VCaP (cell line): ENCODE results near the gene PGM1.

ENCODE experiments used
- H3K27ac ChIP-seq: fragments of 450-650 bp; 2 replicates; pipeline ENCODE4 v1.5.1; 2017
- TF ChIP-seq, protein P1 (sequence below): fragments of 450-650 bp; conservative IDR thresholded peaks from 2 replicates; pipeline ENCODE4 v1.5.1; 2017; ENCODE audit warnings: mild to moderate bottlenecking, moderate library complexity

Gene PGM1

DNA sequence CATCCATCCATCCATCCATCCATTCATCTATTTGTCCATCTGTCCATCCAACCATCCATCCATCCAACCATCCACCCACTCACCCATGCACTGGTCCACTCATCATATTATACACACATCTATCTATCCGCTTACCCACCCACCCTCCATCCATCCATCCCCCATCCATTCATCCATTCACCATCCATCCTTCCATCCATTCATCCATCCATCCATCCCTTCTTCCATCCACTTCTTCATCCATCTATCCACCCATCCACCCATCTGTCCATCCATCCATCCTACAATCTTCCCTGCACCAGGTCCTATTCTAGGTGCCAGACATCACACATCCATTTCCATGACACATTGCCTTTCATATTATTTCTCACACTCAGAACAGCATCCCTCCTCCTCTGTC lies 93.5 kb downstream of the PGM1 start:
- H3K27ac ChIP-seq, result no peak overlapping the region
- TF ChIP-seq, protein P1, sequence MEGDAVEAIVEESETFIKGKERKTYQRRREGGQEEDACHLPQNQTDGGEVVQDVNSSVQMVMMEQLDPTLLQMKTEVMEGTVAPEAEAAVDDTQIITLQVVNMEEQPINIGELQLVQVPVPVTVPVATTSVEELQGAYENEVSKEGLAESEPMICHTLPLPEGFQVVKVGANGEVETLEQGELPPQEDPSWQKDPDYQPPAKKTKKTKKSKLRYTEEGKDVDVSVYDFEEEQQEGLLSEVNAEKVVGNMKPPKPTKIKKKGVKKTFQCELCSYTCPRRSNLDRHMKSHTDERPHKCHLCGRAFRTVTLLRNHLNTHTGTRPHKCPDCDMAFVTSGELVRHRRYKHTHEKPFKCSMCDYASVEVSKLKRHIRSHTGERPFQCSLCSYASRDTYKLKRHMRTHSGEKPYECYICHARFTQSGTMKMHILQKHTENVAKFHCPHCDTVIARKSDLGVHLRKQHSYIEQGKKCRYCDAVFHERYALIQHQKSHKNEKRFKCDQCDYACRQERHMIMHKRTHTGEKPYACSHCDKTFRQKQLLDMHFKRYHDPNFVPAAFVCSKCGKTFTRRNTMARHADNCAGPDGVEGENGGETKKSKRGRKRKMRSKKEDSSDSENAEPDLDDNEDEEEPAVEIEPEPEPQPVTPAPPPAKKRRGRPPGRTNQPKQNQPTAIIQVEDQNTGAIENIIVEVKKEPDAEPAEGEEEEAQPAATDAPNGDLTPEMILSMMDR, result no peak

DNA sequence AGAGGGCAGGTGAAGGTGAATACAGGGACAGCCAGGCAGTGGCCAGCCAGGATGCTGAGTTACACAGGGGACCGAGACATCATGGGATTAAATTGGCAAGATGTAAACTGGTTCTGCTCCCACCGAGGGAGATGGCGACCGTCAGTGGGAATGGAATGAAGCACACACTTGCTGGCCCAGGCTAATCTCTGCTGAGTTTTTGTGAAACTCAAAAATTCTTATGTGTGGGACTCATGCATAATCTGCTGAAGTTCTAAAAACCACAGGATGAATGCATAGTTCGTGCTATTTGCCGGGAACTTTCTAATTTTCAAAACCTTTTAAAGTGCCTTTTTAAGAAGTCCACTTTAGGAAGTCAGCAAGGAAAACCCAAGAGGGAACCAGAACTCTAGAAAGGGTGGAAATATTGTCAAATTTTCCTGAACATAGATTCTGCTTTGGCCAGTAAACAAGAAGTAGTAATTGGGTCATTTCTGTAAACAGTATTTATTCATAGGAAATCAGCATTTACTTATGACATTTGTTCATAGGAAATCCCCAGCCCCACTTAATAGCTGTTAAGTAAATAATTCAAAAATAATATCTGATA lies 95.2 kb downstream of the PGM1 start:
- TF ChIP-seq, protein P1, result no peak
- H3K27ac ChIP-seq, result no peak overlapping the region

DNA sequence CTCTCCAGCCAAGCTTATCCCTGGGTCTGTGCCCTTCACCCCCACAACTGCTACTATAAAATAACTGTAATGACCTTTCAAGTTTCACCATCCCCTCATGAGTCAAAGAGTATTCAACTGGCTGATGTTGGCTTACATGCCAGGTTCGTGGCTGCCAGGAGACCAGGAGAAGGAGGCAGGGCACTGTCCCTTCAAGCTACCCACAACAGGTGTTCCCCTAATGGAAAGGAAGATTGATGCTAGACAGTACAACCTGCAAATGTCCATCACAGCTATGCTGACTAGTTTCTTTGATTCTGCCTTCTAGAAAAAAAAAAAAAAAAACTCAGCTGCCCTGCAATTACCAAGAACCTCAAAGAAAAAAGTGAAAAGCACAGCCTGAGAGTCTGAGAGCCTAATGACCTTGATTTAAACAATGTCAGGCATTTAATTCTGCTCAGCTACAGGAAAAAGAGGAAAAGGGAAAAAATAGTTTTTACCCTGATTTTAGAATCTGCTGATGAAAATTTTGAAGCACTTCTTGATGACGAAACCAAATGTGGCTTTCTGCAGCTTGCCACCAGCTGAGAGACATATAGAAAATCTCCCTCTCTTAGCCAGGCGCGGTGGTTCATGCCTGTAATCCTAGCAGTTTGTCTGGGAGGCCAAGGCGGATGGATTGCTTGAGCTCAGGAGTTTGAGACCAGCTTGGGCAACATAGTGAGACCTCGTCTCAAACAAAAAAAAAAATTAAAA lies 97.9 kb downstream of the PGM1 start:
- H3K27ac ChIP-seq, result peak overlapping the region; percentile 60
- TF ChIP-seq, protein P1, result no peak

DNA sequence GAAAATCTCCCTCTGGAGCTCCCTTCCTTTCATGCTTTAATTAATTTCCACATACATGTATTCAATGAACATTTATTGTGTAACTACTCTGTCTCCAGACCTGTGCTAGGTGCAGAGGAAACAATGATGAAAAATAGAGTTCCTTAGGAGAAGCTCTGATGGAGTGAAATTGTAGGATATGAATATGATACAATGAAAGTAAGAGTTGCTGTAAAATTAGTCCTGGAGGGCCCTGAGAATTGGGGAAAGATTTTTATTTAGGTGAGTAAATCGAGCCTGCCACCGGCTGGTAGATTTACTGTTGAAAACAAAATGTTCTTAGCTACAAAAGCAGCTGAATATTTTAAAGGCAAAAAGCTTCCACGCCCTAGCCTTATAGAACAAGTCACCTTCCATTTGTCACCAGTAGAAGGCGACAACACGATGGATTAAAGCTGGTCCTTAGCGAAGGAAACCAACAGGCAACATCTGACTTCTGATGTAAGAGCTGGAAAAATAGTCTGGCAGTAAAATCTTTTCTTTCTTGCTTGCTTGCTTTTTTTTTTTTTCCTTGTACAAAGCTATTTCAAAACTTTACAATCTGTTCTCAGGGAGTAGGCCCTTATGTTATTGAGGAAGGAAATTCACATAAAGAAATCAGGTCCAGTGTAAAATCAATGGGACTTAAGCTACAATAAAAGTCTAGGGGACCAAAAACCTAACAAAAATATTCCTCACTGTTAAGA lies 98.7 kb downstream of the PGM1 start:
- TF ChIP-seq, protein P1, result peak; percentile 90
- peak overlapping the region; percentile 60 for H3K27ac ChIP-seq

DNA sequence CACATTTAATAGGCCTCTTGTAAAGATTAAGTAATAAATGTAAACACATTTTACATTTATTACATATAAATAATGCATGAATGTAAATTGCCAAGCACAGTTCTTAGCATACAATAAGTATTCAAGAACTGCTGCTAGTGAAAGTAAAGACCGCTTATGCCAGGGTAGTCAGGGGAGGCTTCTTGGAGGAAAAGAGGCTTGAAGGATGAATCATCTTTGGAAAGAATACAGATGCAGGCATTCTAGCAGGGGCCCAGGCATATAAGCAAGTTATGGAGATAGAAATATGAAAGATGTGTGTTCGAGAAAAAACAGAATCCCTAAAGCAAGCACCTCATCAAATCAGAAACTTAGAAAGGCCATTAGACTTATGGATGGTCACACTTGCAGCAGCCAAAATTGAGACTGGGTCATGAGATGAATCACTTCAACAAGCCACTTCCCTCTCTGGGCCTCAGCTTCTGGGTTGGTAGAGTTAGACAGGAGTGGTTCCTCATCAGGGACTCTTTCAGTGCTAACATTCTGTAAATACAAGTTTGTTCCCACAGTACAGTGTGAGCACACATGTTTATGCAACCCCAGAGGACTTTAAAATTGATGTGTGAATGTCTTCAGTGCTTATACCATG lies 100.8 kb downstream of the PGM1 start:
- TF ChIP-seq, protein P1, result no peak
- H3K27ac ChIP-seq, result no peak overlapping the region; the same call in 1 of the 2 replicates

DNA sequence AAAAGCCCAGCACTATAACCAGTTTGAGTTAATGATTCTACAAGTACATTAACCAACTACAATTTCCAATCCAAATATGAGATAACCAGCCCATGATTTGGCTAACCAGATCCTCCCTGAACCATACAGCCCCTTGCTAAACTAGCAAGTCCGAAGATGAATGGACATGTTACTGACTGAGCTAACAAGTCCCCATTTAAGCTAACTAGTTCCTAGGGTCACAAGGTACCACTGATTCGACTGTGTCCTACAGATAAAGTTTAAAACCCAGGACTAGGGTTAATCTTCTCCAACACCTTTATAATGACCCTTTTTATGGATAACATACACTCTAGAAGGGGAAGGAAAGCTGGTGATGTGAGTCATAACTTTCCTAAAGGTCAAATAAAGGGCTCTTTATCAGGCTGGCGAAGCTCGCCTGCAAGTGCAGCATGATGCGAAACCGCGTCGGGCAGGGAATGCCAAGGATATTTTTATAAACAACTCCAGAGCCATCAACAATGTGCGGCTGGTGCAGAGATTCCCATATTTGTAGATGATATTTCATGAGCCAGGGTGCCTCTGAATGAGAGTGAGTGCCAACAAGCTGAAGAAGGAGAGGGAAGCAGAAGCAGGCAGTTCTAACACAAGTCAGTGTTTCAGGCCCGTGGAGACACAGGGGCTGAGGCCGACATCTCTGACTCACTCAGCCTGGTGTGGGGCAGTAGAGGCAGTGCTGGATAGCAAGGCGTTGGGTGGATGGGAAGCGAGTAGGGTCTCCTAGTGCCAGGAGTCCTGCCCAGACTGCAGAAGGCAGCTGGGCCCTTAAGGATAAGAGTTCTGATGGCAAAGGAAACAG lies 105.0 kb downstream of the PGM1 start:
- TF ChIP-seq, protein P1, result no peak
- H3K27ac ChIP-seq, result no peak overlapping the region
